ENCODE results near the gene IER3IP1. TPM values are rescaled to one million over a fixed set of nuclear protein-coding genes. Genes with fewer than 3 reads are reported as not detected.

IER3IP1 gene
- total RNA-seq, 4 donors from 2014 or later, result 10.0 to 31.0 (median 12.0) TPM

- TF ChIP-seq CTCF (IDR thresholded peaks at IDR 0.05; ENCODE audit: low read depth), result no peak
Measured at GRCh38 chr18:47150824-47151366, 25.3 kb downstream of the IER3IP1 start.

DNA sequence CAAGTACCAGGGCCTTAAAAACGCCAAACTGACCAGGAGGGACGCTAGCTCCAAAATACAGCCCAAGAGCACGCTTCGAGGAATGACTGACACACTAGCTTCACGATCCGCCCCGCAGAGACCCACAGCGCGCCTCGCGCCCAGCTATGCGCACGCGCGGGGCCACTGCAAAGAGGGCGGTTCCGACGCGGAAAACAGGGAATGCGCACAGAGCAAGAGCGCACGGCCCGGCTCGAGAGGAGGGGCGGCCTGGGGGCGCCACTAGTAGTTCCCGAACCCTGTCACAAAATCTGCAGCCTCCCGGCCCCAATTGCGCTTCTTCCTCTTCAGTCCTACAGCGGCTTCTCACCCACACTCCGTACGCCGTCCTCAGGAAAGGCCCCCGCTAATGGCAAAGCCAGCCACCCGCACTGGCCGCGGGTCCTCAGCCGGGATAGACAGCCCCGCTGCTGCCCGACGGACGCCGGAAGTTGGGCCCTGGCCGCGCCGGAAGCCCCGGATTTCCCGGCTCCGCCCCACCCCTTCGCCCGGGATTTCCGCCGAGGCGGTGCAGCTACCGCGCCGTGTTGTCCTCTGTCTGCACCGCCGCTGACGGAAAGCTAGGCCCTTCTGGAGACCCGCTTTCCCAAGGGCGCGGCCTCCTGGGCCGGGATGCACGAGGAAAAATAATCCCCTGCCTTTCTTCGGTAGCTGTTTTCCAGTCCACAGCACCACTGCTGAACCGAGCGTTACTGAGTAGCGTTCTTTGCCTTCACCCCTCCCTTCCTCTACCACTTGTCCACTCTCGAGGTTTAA lies 25.9 kb downstream of the IER3IP1 start, which contains the start of gene HDHD2:
TSS of gene HDHD2 (minus strand) at position 472 of the 795 bp plus-strand sequence. CDS start 14,061 bp downstream, outside the sequence.
- TF ChIP-seq CTCF (IDR thresholded peaks at IDR 0.05; ENCODE audit: low read depth), result no peak

DNA sequence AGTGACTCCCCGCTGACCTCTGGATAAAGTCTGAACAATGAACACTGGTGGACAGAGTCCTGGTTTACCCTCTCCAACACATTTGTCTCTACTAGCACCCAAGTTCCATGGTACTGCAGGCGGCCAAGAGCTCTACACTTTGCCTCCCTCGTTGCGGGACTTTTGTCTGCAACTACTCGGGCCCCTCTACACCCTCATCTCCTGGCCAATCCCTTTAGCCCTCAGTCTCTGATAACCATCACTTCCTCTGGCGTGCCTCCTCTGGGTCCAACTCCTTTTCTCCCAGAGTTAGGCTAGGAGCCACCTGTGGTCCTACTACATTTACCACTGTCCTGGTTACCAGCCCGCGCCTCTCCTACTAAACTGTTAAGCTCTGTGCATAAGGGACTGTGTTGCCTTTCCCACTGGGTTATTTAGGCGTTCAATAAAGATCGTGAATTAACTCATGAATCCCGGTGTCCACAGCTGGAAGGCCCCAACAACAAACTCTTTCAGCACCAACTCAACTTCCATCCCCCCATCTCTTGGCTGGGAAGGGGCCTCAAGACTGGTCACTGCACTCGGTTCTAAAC lies 26.6 kb downstream of the IER3IP1 start:
- no peak for TF ChIP-seq CTCF (IDR thresholded peaks at IDR 0.05; ENCODE audit: low read depth)

- no peak for TF ChIP-seq CTCF (IDR thresholded peaks at IDR 0.05; ENCODE audit: low read depth)
Measured at GRCh38 chr18:47146206-47146605, 30.0 kb downstream of the IER3IP1 start.

GRCh38 chr18:47143899-47144485 lies 32.2 kb downstream of the IER3IP1 start:
- TF ChIP-seq CTCF (IDR thresholded peaks at IDR 0.05; ENCODE audit: low read depth), result no peak

DNA sequence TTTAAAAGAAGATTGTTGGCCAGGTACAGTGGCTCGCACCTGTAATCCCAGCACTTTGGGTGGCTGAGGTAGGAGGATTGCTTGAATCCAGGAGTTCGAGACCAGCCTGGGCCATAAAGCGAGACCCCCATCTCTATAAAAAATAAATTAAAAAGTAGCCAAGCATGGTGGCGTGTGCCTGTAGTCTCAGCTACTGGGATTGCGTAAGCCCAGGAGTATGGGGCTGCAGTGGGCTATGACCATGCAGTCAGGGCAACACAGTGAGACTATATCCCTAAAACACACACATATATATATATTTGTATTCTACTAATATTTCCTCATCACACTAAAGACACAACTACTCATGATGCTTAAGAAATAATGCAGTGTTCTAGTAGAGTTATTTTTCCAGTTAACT lies 33.0 kb downstream of the IER3IP1 start:
- TF ChIP-seq CTCF (IDR thresholded peaks at IDR 0.05; ENCODE audit: low read depth), result no peak

DNA sequence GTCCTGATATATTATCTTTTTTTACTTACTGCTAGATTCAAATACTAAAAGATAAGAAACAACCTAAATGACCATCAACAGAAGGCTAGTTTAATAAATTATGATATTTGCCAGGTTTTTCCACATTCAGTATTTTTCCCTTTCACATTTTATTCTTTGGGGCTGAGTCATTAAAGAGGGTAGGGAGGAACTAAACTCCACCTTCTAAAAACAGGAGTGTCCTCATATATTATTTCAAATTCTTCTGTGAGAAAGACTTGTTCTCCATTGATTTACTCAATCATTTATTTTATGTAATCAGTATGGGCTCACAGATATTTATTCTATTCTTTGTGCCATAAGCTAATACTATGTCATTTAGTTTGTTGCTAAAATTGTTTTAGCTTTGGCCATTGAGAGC lies 34.9 kb downstream of the IER3IP1 start:
- TF ChIP-seq CTCF (IDR thresholded peaks at IDR 0.05; ENCODE audit: low read depth), result no peak
